T-helper 1 cell treated with Interleukin-12 subunit alpha and Interleukin-12 subunit beta and Interleukin-4 antibody, amounts not matched to agents 30 μg/mL and 1 μg/mL, for 36 hours (primary cell): ENCODE results near the gene MATR3.
"Not testable (repeated sequence)": the region's sequence is repeated elsewhere in the genome, so short reads cannot be mapped to it uniquely, and the experiment has no call there.

Source experiments
- H3K27ac Mint-ChIP-seq: one replicate; pipeline ENCODE4 v1.8.0; 2021; ENCODE audit warnings: mild to moderate bottlenecking, mixed read lengths
- H3K27me3 Mint-ChIP-seq: one replicate; pipeline ENCODE4 v1.8.0; 2021; ENCODE audit warnings: low read depth, mixed read lengths
- H3K36me3 Mint-ChIP-seq: one replicate; pipeline ENCODE4 v1.8.0; 2021; ENCODE audit warnings: low read depth, mixed read lengths
- H3K4me1 Mint-ChIP-seq: one replicate; pipeline ENCODE4 v1.8.0; 2021; ENCODE audit warnings: low read depth, mixed read lengths
- H3K4me3 Mint-ChIP-seq: one replicate; pipeline ENCODE4 v1.8.0; 2021; ENCODE audit warnings: mild to moderate bottlenecking, moderate library complexity, mixed read lengths
- H3K9me3 Mint-ChIP-seq: one replicate; pipeline ENCODE4 v1.8.0; 2021; ENCODE audit warnings: mixed read lengths

Gene MATR3

DNA sequence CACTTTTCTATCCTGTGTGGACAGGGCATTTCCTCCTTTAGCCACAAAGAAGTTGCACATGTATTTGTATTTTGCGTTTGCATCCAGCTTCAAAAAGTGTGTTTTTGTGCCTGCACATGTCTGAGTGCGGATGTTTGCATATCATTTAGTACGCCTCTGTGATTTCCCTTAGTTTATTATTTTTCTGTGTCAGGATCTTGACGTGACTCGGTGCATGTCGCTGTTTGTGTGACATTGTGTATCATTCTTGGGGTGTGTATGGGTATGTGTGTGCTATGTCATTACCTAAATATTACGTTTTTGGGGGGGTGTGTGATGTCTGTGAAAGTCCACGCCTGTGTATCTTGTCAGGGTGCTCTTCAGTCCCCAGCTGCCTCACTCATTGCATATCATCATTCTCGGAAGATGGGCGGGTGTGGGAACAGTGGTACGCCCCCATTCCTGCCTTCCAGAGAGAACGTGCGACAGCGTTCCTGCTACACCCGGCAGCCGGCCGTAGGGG, 47.7 kb downstream of the MATR3 start:
- H3K27ac Mint-ChIP-seq, result peak overlapping the region; percentile 99

DNA sequence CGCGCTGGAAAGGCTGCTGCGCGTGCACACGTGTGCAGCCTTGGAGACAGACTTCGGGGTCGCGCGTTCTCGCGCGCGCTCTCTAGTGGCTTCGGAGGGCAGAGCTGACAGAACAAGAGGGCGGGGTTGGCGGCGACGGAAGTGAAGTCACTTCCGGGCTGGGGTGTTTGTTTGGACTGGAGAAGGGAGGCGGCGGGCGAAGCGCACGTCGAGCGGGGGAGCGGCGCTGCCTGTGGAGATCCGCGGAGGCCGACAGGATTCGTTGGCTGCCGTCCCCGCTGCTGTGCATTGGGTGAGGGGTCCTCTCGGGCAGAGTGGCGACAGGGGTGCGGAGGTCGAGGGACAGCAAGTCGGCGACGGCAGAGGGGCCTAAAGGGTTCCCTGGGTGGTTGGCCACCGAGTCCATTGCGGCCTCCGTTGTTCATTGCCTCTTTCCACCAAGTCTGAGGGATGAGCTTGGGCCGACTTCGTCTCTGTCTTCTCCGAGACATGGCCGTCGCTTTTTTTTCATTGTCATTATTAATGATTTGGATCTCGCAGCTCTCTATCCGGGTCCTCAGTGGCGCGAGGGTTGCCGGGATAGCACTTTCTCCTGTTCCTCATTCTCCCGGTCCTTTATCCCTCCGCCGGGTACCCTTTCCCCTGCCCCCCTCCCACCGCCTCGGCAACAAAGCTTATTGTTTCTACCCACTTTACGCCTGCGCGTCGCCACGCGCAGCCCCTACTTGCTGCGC, 48.3 kb downstream of the MATR3 start, which contains the start of gene PAIP2:
Gene PAIP2 (plus strand): TSS at position 166 of the 734 bp plus-strand sequence. CDS start 21,931 bp downstream, outside the sequence.
- Mint-ChIP-seq H3K27ac (peak within 1 kb of the TSS; percentile 99), H3K4me1 (peaks cover 33% of the 10 kb centered on the region), H3K36me3 (peaks cover 12% of the 10 kb centered on the region), H3K4me3 (peak within 1 kb of the TSS; percentile 97), H3K9me3 (no peaks in the 10 kb centered on the region), H3K27me3 (no peaks in the 10 kb centered on the region)

More for the DNA sequence above, 47.7 kb downstream of the MATR3 start:
- Mint-ChIP-seq H3K36me3 (peaks cover 11% of the 10 kb centered on the region), H3K4me3 (peak overlapping the region; percentile 97), H3K9me3 (no peaks in the 10 kb centered on the region), H3K4me1 (peaks cover 34% of the 10 kb centered on the region), H3K27me3 (no peaks in the 10 kb centered on the region)

DNA sequence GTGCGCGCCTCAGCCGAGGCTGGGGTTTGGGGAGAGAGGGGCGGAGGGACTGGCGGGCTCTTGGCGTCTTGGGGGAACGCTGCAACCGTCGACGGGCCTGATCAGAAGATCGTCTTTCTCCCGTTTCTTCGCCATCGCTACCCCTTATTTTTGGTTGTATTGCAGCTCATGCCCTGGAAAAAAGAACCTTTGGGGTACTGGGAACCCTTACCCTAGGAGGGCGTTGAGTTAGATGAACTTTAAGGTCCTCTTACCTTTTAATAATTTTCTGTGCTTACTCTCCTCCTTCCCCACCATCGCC, 48.8 kb downstream of the MATR3 start:
- peaks cover 33% of the 10 kb centered on the region for H3K4me1 Mint-ChIP-seq
- peak overlapping the region; percentile 99 for H3K27ac Mint-ChIP-seq

DNA sequence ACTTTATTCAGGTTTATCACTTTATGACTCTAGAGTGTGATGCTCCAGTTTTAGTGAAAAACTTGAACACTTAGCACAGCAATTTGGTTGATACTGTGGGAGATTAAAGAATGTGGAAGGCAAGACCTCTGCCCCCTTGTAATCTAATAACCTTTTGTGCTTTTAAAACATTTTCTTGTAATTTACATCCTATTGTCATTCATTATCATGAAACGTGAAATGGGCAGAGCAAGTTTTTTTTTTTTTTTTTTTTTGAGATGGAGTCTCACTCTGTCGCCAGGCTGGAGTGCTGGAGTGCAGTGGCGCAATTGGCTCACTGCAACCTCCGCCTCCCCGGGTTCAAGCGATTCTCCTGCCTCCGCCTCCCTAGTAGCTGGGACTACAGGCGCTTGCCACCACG, 49.9 kb downstream of the MATR3 start:
- peak overlapping the region; percentile 99 for H3K27ac Mint-ChIP-seq
- no peaks in the 10 kb centered on the region for H3K27me3 Mint-ChIP-seq
- no peaks in the 10 kb centered on the region for H3K9me3 Mint-ChIP-seq
- peaks cover 34% of the 10 kb centered on the region for H3K4me1 Mint-ChIP-seq
- H3K36me3 Mint-ChIP-seq, result peaks cover 13% of the 10 kb centered on the region
- peak overlapping the region; percentile 97 for H3K4me3 Mint-ChIP-seq

More for the DNA sequence above, 48.8 kb downstream of the MATR3 start:
- no peaks in the 10 kb centered on the region for H3K9me3 Mint-ChIP-seq
- no peaks in the 10 kb centered on the region for H3K27me3 Mint-ChIP-seq
- peaks cover 13% of the 10 kb centered on the region for H3K36me3 Mint-ChIP-seq
- peak overlapping the region; percentile 97 for H3K4me3 Mint-ChIP-seq

DNA sequence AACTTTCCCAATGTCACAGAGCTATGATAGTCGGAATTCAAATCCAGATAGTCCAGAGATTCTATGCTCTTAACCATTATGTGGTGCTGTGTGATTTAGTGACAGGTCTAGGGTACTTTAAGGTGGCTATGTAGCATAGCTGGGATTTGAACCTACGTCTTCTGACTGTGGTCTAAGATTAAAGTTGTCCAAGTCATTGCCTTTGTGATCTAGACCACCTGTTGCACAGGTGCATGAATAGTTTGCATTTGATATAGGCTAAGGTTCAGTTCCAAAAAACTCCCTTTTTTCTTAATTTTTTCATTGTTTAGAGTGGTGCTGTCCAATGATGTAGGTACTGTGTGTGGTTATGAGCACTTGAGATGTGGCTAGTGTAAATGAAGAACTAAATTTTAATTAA, 50.6 kb downstream of the MATR3 start:
- peaks cover 37% of the 10 kb centered on the region for H3K4me1 Mint-ChIP-seq
- H3K36me3 Mint-ChIP-seq, result peaks cover 13% of the 10 kb centered on the region
- no peak overlapping the region for H3K27ac Mint-ChIP-seq
- no peaks in the 10 kb centered on the region for H3K27me3 Mint-ChIP-seq
- H3K9me3 Mint-ChIP-seq, result no peaks in the 10 kb centered on the region
- peak overlapping the region; percentile 28 for H3K4me3 Mint-ChIP-seq

DNA sequence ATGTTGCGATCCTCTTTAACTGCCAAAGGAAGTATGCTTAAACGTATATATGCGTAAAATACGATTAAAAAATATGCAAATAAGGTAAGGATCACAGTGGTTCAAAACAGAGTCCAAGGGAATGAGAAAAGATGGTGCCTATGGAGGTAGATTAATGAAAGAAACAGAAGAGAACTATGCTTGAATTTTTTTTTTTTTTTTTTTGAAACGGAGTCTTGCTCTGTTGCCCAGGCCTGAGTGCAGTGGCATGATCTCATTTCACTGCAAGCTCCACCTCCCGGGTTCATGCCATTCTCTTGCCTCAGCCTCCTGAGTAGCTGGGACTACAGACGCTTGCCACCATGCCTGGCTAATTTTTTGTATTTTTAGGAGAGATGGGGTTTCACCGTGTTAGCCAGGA, 51.9 kb downstream of the MATR3 start:
- Mint-ChIP-seq H3K36me3 (peaks cover 13% of the 10 kb centered on the region), H3K4me1 (peaks cover 36% of the 10 kb centered on the region)
- H3K4me3 Mint-ChIP-seq, result not testable (repeated sequence)

DNA sequence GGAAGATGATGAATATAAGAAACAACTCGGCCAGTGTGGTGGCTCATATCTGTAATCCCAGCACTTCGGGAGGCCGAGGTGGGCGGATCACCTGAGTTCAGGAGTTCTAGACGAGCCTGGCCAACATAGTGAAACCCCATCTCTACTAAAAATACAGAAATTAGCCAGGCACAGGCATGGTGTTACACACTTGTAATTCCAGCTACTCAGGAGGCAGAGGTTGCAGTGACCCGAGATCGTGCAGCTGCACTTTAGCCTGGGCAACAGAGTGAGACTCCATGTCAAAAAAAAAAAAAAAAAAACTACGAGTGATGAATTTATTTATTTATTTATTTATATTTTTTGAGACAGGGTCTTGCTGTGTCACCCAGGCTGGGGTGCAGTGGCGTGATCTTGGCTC, 54.3 kb downstream of the MATR3 start:
- Mint-ChIP-seq H3K4me1 (peaks cover 23% of the 10 kb centered on the region), H3K36me3 (peaks cover 12% of the 10 kb centered on the region)
- not testable (repeated sequence) for H3K4me3 Mint-ChIP-seq, H3K9me3 Mint-ChIP-seq, H3K27me3 Mint-ChIP-seq, H3K27ac Mint-ChIP-seq

More for the DNA sequence above, 51.9 kb downstream of the MATR3 start:
- H3K27ac Mint-ChIP-seq, H3K27me3 Mint-ChIP-seq, H3K9me3 Mint-ChIP-seq: not testable (repeated sequence)

DNA sequence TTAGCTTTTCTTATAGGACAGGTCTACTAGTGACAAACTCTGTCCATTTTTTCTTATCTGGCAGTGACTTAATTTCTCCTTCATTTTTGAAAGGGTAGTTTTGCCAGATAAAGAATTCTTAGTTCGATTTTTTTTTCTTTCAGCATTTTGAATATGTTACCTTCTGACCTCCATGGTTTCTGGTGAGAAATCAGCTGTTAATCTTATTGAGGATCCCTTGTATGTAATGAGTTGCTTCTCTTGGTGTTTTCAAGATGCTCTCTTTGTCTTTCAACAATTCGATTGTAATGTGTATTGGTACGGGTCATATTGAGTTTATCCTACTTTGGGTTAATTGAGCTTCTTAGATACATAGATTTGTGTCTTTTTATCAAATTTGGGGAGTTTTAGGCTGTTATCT, 60.6 kb downstream of the MATR3 start:
- H3K27ac Mint-ChIP-seq, result peak overlapping the region; percentile 59
- H3K4me1 Mint-ChIP-seq, result peaks cover 5% of the 10 kb centered on the region
- peaks cover 17% of the 10 kb centered on the region for H3K36me3 Mint-ChIP-seq
- no peaks in the 10 kb centered on the region for H3K27me3 Mint-ChIP-seq
- peaks cover 6% of the 10 kb centered on the region for H3K9me3 Mint-ChIP-seq
- no peak overlapping the region for H3K4me3 Mint-ChIP-seq

DNA sequence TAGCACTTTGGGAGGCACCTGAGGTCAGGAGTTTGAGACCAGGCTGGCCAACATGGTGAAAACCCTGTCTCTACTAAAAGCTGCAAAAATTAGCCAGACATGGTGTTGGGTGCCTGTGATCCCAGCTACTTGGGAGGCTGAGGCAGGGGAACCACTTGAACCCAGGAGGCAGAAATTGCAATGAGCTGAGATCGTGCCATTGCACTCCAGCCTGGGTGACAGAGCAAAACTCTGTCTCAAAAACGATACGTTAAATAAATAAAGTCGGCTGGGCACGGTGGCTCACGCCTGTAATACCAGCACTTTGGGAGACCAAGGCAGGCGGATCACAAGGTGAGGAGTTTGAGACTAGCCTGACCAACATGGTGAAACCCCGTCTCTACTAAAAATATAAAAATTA, 62.4 kb downstream of the MATR3 start:
- H3K27ac Mint-ChIP-seq, H3K4me3 Mint-ChIP-seq, H3K9me3 Mint-ChIP-seq, H3K4me1 Mint-ChIP-seq, H3K27me3 Mint-ChIP-seq: not testable (repeated sequence)
- peaks cover 23% of the 10 kb centered on the region for H3K36me3 Mint-ChIP-seq

DNA sequence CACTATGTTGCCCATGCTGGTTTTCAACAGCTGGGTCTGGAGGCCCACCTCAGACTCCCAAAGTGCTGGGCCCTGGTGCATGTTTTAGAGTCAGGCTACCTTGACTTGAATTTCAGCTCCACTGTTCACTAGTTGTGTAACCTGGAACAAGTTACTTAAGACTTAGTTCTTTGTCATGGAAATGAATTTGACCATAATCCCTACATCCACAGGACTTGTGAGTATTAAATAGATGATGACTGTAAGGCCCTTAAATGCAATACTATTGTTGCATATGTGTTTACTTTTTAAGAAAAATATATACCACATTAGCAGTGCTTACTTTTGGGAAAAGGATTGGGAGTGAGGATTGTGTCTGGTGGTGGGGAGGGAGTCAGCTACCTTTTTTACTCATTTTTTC, 64.5 kb downstream of the MATR3 start:
- H3K27me3 Mint-ChIP-seq, result no peaks in the 10 kb centered on the region
- H3K36me3 Mint-ChIP-seq, result peaks cover 24% of the 10 kb centered on the region
- H3K27ac Mint-ChIP-seq, result no peak overlapping the region
- no peak overlapping the region for H3K4me3 Mint-ChIP-seq
- peaks cover 6% of the 10 kb centered on the region for H3K9me3 Mint-ChIP-seq
- peaks cover 7% of the 10 kb centered on the region for H3K4me1 Mint-ChIP-seq

DNA sequence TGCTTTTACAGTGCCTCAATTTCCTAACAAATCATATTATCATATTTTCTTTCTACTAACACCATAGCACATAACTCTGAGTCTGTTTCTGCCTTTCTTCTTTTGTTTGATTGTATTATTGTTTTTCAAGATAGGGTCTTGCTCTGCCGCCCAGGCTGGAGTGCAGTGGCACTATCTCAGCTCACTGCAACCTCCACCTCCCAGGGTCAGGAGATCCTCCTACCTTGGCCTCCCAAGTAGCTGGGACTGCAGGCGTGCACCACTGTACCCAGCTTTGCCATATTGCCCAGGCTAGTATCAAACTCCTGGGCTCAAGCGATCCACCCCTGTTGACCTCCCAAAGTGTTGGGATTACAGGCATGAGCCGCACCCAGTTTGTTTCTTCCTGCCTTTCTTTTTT, 66.8 kb downstream of the MATR3 start:
- Mint-ChIP-seq H3K27me3 (no peaks in the 10 kb centered on the region), H3K9me3 (no peaks in the 10 kb centered on the region), H3K4me3 (no peak overlapping the region), H3K4me1 (peaks cover 14% of the 10 kb centered on the region), H3K36me3 (peaks cover 33% of the 10 kb centered on the region), H3K27ac (peak overlapping the region; percentile 31)

DNA sequence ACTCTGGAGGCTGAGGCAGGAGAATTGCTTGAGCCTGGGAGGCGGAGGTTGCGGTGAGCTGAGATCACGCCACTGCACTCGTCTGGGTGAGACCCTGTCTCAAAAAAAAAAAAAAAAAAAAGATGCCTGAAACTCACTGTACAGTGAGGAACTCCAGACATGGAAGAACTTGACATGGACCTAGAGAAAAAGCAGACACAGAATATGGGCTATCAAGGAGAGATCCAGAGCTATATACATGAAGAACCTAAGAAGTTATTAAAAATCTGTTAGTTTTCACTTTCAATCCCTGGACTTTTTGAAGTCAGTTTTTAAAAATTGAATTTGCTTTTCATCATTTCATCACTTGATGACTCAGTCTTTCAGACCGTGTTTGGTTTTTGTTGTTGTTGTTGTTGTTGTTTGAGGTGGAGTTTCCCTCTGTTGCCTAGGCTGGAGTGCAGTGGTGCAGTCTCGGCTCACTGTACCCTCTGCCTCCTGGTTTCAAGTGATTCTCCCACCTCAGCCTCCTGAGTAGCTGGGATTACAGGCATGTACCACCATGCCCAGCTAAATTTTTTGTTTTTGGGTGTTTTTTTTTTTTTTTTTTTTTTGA, 68.4 kb downstream of the MATR3 start:
- H3K9me3 Mint-ChIP-seq, result no peaks in the 10 kb centered on the region
- H3K36me3 Mint-ChIP-seq, result peaks cover 31% of the 10 kb centered on the region
- H3K27ac Mint-ChIP-seq, result peak overlapping the region; percentile 49
- no peak overlapping the region for H3K4me3 Mint-ChIP-seq
- peaks cover 12% of the 10 kb centered on the region for H3K4me1 Mint-ChIP-seq
- H3K27me3 Mint-ChIP-seq, result no peaks in the 10 kb centered on the region

DNA sequence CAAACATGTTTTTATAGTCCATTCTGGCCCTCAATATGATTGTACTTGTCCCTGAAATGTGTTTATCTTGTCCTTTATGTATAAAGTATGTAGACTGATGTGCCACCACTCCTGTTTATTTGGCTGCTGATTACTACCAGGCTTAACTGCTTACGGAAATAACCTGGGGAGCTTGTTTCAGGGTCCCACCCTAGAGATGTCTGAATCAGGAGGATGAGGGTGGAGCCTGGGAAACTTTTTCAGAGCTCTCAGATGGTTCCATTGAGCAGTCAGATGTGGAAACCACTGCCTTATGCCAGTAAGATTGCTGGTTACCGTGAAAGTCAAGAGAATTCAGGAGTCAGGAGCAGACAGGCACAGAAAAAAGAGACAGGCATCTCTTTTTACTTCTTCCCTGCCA, 70.4 kb downstream of the MATR3 start:
- H3K9me3 Mint-ChIP-seq, result no peaks in the 10 kb centered on the region
- H3K36me3 Mint-ChIP-seq, result peaks cover 29% of the 10 kb centered on the region
- H3K4me3 Mint-ChIP-seq, result no peak overlapping the region
- no peaks in the 10 kb centered on the region for H3K27me3 Mint-ChIP-seq
- H3K27ac Mint-ChIP-seq, result peak overlapping the region; percentile 14
- peaks cover 10% of the 10 kb centered on the region for H3K4me1 Mint-ChIP-seq

DNA sequence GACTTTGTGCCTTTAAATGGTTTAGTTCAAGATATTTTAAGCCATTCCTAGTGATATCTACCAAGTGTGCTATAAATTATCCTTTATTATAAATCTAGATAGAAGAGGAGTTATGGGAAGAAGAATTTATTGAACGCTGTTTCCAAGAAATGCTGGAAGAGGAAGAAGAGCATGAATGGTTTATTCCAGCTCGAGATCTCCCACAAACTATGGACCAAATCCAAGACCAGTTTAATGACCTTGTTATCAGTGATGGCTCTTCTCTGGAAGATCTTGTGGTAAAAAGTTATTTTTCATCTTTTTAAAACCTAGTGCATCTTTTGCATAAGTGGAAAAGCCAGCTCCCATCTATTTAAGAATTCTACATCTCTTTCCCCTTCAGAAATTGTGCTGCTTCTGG, 70.9 kb downstream of the MATR3 start:
- Mint-ChIP-seq H3K36me3 (peaks cover 29% of the 10 kb centered on the region), H3K9me3 (no peaks in the 10 kb centered on the region), H3K27ac (no peak overlapping the region), H3K27me3 (no peaks in the 10 kb centered on the region), H3K4me3 (no peak overlapping the region), H3K4me1 (peaks cover 10% of the 10 kb centered on the region)

DNA sequence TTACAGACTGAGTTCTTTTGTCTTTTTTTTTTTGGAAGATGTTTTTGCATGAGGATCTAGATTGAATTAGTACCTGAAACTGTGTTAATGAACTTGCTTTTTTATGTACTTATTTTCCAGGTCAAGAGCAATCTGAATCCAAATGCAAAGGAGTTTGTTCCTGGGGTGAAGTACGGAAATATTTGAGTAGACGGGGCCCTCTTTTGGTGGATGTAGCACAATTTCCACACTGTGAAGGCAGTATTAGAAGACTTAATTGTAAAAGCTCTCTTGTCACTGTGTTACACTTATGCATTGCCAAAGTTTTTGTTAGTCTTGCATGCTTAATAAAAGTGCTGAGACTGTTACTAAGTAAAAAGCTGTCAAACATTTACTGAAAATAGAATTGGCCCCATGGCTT, 75.1 kb downstream of the MATR3 start:
- H3K4me3 Mint-ChIP-seq, result no peak overlapping the region
- peaks cover 19% of the 10 kb centered on the region for H3K4me1 Mint-ChIP-seq
- H3K27ac Mint-ChIP-seq, result no peak overlapping the region

More for the DNA sequence above, 75.1 kb downstream of the MATR3 start:
- Mint-ChIP-seq H3K27me3 (no peaks in the 10 kb centered on the region), H3K9me3 (no peaks in the 10 kb centered on the region), H3K36me3 (peaks cover 25% of the 10 kb centered on the region)
